Esophagus muscularis mucosa (tissue), 4 donors: ENCODE measurements around the gene SPATA24.
"Not testable (repeated sequence)": the region's sequence is repeated elsewhere in the genome, so short reads cannot be mapped to it uniquely, and the experiment has no call there.

Experiments
- CTCF ChIP-seq, 3 experiments: fragments of 200-600 bp in 2 of 3; fragments of 450-650 bp in 1 of 3; sonication (generic) in 2 of 3; IDR thresholded peaks; one replicate each; pipeline ENCODE4 v1.5.1; 2017 to 2019; ENCODE audit warnings: antibody characterized with exemption in 3 of 3, mild to moderate bottlenecking in 2 of 3, moderate library complexity in 1 of 3
- EP300 ChIP-seq: sonication (generic); formaldehyde crosslinking; IDR thresholded peaks from one replicate; pipeline ENCODE4 v1.6.1; 2017; ENCODE audit warnings: antibody characterized with exemption
- POLR2A ChIP-seq: fragments of 450-650 bp; IDR thresholded peaks from one replicate; pipeline ENCODE4 v1.6.1; 2017; ENCODE audit warnings: antibody characterized with exemption, moderate library complexity, mild to moderate bottlenecking, low read depth

GRCh38 chr5:139347863-139348262 lies 56.0 kb downstream of the SPATA24 start:
- TF ChIP-seq POLR2A; CTCF (IDR thresholded peaks at IDR 0.05); EP300: not testable (repeated sequence)
